HG02759 (cell line): Measurements from ENCODE around the gene GPR156.

ENCODE experiments used
- ATAC-seq: cut with Tn5 transposase; IDR thresholded peaks from one replicate; pipeline ENCODE4 v1.9.1; 2021; ENCODE audit warnings: mild to moderate bottlenecking, moderate library complexity; ENCODE audit not compliant: unreplicated experiment

The GPR156 gene

DNA sequence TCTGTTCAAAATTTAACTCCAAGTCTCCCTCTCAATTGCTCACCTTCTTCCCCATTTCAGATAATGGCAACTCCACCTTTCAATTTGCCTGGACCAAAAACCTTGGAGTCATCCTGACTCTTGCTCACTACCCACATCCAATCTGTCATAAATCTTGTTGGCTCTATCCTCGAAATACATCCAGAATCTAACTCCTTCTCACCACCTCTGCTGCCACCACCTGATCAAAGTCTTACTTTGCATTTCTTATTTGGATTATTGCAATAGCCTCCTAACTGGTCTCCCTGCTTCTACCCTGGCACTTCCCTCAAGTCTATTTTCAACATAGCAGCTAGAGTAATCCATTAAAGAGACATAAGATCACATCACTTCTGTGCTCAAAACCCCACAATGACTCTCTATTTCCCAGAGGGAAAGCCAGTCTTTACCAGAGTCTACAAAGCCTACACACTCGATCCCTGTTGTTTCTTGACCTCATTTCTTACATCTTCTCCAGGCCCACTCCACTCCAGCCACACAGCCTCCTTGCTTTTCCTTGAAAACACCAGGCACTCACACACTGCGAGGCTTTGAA, 86.6 kb downstream of the GPR156 start:
- ATAC-seq: no peak

DNA sequence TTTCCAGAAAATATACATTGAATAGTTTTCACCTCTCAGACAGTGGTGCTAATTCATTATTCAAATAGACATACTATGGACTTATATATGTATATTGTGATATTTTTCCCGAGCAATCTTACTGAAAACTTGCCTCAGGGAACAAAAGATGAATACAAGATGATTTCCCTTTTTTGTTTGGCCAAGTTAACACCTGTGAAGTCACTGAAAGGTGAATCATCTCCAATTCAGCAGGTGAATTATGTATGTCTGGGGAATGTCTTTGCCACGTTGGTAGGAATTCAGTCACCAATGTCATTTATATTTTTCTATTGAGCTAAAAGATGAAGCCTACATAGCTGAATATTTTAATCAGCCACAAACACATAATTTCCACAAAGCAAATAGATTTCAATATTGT, 88.2 kb downstream of the GPR156 start:
- no peak for ATAC-seq

DNA sequence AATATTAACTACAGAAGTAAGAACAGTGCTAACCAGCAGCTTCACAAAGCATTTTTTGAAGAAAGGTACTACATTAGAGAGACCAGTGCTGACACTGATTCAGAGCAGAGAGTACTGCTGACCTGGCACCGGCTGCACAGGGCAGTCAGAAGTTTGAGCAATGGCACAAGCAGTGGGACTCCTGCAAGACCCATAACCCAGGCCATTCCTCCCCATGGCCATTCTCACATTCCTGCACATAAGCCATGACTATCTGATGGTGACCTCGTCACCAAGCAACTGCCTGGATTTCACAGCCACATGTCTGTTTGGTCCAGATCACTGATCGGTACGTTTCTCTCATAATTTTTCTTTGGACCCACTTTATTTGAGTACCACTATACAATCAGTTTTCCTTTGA, 88.7 kb downstream of the GPR156 start:
- ATAC-seq: no peak

DNA sequence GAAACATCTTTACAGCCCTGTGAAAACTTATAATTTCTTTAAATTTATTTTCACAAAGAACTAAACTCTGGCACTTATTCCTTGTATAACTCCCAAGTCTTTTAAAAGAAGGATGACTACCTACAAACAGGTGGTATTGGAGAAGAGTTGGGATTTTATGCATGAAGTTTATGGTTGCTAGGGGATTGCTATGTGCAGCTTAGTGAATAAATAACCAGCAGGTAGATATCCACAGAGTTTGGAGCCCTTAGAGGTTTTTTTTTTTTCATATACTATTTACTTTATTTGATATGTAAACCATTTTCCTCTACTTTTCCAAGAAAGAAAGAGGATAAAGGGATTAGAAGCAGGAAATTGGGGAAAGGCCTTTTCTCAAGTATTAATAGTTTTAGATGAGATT, 91.5 kb downstream of the GPR156 start:
- no peak for ATAC-seq

DNA sequence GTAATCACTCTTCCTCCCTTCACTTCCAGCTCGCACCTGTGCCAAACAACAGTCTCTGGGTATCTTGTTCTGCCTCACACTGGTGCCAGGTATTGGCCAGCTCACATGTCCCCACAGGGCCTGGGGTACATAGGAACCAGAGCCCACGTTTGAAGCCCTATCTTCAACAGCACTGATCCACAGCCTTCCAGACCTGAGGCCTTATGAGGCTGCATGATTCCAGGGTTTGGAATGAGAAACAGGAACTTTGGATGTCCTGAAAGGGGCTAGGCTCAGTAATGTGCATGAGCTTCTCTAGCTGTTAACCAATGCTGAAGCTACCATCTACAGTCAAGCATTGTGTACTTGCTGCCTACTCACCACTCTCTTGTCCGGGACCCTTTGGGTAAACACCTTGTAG, 92.4 kb downstream of the GPR156 start:
- no peak for ATAC-seq

DNA sequence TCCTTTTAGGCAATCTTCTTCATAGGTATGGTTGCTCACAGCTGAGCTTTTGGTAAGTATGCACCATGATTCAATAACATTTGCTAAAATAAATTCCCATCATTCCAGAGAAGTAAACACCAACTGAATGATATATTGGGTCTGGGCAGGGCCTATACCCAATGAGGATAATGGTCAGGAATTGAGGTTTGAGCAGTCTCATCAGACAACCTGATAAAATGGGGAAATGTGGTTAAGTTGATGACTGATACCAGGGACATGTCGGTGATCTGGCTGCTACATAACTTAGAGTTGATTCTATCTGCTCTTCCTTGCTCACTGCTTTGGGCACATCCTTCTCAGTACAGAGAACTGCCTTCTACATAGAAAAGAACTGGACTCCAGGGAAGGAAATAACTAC, 92.9 kb downstream of the GPR156 start:
- ATAC-seq: no peak

DNA sequence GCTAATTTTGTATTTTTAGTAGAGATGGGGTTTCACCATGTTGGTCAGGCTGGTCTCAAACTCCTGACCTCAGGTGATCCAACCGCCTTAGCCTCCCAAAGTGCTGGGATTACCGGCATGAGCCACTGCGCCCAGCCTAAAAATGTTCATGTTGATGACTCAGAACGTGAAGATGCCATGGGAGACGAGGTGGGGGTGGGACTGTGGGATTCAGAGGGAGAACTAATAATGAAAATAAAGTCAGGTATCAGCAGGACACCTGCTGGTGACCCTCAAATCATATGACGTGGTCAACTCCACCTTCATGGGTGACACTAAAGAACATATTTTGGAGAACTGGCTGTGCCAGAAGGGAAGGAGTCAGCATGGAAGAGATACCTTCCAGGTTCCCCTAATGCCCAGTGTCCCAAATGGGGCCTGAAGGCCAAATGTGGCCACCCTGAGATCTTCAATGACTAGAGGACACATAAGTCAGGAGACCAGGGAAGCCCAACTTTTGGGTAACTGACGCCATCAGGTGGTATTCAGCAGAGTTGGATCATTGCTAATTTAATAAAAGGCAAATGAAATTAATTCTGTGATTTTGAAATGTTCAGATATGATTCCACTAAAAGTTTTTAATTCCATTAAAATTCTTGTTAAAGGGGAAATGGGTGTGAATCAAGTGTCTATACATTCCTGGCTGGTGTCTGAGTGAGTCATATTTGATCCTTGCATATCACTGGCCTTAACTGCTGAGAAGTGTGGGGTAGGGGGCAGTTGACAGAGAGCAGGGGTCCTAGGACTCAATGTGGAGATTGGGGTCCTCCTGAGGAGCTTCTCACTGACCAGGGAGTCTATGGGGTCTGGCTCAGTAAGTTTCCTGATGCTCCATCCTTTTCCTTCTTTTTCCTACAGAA, 102.2 kb downstream of the GPR156 start:
- no peak for ATAC-seq

DNA sequence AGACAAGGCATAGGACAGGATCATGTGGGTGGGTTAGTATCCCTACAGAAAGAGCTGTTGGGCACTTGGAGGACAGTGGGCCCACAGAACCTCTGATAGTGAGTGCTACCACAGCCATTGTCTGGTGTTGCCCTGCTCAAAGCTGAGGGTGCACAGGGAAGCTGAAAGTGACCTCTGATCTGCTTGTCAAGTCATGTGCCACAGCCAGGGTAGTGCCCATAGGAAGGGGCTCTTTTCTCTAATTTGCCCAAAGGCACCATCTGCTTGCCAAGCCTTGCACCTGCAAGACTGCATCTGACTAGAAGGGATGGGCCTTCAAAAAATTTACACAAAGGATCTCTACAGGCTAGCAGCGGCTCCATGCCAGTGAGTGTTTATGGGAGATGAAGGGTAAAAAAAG, 103.4 kb downstream of the GPR156 start:
- no peak for ATAC-seq

DNA sequence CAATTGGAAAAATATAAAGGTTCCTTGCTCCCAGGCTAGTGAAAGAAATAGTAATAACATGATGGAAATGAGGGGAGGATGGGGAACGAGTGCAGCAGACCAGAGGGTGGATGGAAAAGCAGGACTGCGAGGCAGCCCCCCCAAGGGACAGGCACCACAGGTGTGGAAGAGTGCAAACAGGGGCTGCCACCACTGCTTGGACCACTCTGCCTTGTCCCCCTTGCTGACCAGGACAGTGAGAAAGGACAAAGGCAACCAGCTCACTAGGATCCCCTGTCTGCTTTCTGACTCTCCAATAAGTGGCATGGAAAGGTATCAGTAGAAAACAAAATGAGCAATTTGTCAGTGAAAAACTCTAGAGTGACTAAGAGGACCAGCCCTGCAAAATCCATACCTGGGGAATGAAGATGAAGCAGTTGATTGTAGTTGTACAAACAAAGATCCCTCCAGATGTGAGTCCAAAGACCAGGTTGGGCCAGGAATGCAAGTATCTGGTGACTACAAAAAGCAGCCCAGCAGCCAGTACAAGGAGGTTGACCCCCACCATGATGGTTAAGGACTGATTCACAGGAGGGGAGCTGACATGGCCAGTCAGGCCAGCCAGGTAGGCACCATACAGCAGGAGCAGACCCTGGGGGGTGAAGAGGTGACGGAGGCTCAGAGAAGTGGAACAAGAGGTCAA, 104.2 kb downstream of the GPR156 start:
- ATAC-seq: no peak

DNA sequence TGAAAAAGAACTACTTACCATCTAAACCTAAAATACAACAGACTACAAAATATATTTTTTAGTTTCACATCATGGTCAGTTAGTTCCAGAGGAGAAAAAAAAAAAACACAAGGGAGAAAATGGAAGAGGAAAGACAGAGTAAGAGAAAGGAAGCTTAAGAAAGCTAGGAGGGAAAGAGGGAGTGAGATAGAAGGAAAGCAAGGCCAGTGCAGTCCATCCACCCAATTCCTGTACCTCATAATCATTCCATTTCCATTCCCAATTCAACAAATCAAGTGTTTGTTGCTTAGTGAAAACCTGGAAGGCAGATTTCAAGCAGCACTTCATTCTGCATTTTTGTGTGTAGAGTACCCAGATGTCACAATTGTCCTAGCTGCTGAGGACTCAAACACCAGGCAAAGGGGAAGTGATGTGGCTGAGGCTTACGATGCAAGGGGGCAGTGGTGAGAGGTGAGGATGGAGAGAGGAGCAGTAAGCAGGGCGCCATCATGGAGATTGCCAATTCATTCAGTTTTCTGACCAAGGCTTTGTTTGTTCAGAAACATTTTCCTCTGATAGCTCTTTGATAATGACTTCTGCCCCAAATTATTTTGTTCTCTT, 107.2 kb downstream of the GPR156 start:
- no peak for ATAC-seq

DNA sequence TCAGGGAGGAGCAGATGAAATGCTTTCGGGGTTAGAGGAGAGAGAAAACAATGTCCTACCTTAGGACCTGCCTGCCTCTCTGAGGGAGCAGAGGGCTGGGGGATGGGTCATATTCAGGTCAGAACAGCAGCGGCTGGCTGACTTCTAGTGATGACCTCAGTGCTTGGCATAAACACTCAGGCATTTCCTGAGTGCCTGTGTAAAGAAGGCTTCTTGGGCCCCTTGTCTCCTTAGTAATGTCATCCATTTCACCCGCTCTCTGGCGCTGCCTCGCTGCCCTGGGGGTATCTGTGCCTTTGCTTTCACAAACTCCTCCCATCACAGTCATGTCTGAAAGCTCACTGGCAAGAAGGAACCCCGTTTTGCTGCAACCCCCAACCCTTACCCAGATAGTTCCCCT, 107.9 kb downstream of the GPR156 start:
- no peak for ATAC-seq

DNA sequence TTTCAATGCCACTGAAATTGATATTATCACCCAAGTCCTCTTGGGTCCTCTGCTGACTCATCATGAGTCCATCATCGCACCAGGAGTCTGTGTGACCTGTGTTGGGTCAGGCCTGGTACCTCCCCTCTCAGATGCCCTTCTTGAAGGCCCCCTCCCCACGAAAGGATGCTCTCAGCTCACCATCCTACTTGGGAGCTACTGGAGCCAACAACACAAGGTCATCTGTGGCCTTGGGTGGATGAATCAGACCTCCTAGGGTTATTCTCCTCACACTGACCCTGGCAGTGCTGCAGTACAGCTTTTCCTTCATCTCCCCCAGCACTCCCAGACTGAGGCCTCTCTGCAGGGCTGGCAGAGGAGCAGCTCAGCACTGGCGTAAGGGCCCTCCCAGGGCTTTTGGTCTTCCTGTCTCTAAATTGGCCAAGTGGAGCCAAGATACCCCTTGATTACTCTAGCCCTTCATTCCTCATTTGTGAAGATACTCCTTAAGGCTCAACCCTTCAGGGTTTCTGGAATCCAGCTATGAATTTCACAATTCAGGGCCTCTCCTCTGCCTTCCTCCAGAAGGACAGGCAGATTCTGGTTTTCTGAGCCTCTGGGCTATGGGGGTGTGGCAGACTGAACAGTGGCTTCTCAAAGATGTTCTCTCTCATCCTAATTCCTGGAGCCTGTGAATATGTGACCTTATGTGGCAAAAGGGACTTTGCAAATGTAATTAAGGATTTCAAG, 110.0 kb downstream of the GPR156 start:
- no peak for ATAC-seq

DNA sequence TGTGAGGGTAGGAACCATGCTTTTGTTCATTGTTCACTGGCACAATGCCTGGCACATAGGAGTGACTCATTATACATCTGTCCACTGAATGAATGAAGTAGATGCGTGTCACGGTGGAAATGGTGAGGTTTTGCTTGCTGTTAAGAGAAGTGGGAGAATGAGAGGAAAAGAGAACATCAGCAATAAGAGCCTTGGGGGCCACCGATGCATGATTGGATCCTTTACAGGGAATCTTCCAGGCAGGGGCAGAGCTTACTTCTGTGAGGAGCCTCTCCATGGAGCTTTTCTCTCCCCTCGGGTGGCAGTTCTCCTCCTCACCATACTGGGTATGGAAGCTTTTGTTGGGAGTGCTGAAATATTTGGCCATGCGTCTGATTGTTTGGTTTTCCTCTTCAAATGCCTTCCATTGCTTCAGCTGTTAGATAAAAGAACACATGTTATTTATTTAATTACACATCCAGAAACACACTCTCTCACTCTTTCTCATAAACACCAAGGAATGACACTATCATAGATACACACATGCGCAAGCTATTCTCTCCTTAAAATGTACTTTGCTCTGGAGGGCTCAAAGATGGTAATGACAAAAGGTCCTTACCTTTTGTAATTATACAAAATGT, 111.9 kb downstream of the GPR156 start:
- no peak for ATAC-seq

DNA sequence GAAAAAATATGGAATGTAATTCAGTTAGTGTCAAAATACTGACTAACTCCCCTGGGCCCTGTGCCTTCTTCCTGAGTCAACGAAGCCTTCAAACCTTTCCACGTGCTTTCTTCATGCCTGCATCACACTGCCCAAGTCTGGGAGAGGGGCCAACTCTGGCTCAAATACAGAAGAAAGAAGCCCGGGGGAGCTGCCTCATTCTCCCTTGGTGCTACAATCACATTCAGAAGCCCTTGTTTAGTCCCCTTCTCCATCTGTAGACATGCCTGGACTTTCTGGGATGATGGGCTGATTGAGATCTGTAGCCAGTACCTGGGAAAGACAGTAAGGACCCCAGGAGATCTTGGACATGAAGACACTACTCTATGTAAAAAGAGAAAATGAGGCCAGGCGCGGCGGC, 113.0 kb downstream of the GPR156 start:
- ATAC-seq: no peak

DNA sequence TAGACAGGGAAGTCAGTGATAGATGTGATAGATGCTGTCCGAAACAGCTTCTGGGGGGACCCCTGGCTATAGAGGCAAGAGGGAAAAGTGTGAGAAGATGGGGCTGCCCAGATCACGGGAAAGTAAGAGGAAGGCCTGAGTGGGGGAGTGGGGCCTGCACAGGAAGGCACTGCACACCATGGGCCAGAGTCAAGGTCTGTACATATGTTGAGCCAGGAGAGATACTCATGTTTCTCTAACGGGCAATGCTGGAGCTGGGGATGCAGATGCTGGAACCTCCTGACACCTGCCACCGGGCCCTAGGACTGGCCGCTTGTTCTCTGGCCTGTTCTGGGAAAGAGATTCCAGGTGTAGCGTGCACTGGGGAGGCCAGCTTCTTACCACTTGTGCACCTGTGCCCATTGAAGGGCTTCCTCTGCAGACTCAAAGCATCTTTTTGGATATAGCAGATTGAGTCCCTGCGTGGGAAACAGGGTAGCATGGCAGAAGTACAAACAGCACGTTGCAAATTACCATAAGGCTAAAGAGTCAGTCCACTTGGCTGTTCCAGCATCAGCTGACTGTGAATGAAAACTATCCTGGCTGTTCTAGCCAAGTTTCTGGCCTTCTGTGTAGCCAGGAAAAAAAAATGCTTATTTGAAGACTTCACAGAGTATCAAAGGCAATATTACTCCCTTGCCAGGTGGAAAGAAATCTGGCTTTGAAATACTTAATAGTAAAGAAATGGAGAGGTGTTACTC, 113.7 kb downstream of the GPR156 start:
- ATAC-seq: no peak

DNA sequence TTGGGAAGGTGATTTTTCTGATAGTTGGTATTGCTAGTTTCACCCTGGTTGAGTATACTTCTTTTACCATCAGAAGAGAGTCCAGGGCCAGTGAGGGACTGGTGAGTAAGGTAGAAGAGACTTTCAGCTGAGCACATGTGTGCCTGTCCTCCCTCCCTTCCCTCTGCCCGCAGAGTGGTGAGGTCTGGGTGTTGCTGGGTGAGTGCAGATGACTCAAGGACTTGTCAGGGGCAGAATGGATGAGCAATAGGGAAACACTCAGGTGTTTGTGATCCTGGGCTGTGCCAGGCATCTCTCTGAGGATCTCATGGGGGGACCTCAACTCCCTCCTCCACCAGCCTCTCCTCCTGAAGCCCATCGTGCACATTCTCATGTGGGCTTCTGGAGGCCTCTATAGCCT, 114.8 kb downstream of the GPR156 start:
- ATAC-seq: no peak

DNA sequence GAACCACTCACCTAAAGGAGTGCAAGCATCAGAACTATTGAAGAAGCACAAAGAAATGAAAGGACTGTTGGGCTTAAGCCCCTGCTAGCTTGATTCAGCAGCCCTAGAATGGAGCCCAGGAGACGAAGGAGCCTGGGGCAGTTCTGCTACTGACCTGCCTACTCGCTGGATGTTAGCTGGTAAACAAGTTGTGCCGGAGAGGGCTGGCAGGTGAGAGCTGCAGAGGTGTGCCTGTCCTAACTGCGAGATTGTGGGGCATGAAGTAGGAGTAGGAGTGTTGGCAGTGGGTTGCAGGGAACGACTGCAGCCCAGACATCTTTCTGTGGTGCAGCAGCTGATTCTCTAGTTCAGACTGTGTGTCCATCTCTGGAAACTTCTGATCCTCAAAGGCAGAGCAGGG, 115.6 kb downstream of the GPR156 start:
- ATAC-seq: no peak

DNA sequence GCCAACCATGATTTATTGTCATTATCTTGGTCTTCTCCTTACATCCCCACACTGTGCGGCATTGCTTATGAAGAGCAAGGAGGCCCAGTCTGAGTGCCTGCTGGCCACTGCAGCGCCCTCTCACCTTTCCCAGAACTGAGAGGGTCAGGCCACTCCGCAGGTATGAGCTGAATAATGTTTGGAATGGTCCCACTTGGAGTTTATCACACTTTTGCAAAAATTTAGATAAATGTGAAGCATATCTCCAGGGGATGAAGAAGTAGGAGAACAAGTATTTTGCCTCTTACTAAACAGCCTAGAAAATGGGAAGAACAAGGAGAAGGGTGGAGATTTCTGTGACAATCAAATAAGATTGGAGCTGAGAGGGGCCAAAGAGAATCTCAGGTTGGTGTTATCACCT, 116.4 kb downstream of the GPR156 start:
- ATAC-seq: no peak

DNA sequence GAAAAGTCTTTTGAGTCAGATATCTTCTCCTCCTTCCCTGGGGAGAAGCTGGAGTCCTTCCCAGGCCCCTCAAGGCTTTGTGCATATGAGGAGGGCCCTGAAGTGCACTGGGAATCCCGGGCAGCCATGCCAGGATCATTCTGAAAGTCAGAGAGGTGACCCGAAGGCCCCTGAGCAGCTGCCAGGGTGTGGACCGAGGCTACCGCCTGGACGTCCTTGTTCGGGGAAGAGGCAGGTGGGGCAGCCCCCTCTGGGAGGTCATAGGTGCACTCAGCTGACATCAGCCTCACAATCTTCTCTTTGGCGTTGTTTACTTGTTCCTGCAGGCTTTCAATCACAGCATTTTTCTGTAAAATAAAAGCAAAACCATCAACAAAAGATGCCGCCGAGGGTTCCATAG, 117.0 kb downstream of the GPR156 start:
- ATAC-seq: no peak

DNA sequence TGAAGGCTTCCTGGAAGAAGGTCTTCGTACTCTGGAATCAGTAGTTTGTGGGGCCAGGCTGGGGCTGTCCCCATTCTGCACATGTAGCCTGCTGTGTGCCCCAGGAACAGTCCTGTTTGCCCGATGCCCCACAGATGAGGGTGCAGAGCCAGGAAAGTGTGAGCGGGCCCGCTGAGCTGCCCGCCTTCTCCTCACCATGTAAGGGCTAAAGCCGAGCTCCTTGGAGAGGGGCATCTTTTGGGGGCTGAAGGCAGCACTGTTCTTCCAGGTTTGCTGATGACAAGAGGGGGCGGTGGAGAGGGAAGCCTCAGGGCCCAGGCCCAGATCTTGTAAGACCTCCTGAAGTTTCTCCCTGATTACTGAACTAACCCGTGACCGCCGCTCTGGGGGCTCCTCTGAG, 117.5 kb downstream of the GPR156 start:
- ATAC-seq: no peak
